Astrocyte (in vitro differentiated cells and primary cell): ENCODE data around the gene WBP1. TPM values are rescaled to one million over a fixed set of nuclear protein-coding genes. Genes with fewer than 3 reads are reported as not detected.

ENCODE experiments used
- DNase-seq: peaks from one replicate; pipeline ENCODE4 v3.0.0-alpha.2; 2010; ENCODE audit warnings: low read depth
- FAIRE-seq: peaks from 2 replicates; lab custom pipeline; 2011; peaks lifted over from hg19 to GRCh38; lab: Jason Lieb, UNC
- H2AFZ ChIP-seq: 2 replicates; pipeline ENCODE4 v1.6.0; 2012; ENCODE audit warnings: low read depth, low read length, inconsistent platforms
- H3K27ac ChIP-seq: 2 replicates; pipeline ENCODE4 v1.5.1; 2011; ENCODE audit warnings: low read depth, low read length, inconsistent platforms
- H3K27me3 ChIP-seq: 2 replicates; pipeline ENCODE4 v1.6.0; 2011; ENCODE audit warnings: low read length, inconsistent platforms; ENCODE audit not compliant: insufficient read depth
- H3K36me3 ChIP-seq: 2 replicates; pipeline ENCODE4 v1.5.1; 2011; ENCODE audit warnings: low read length, inconsistent platforms; ENCODE audit not compliant: insufficient read depth
- H3K4me1 ChIP-seq: 2 replicates; pipeline ENCODE4 v1.5.1; 2011; ENCODE audit warnings: low read length, inconsistent platforms; ENCODE audit not compliant: insufficient read depth
- H3K4me2 ChIP-seq: 2 replicates; pipeline ENCODE4 v1.6.0; 2012; ENCODE audit warnings: low read length, inconsistent platforms
- H3K4me3 ChIP-seq: 2 replicates; pipeline ENCODE4 v1.5.1; 2011; ENCODE audit warnings: low read depth, mild to moderate bottlenecking, low read length, inconsistent platforms; ENCODE audit not compliant: insufficient read depth
- H3K79me2 ChIP-seq: 2 replicates; pipeline ENCODE4 v1.6.0; 2012; ENCODE audit warnings: mild to moderate bottlenecking, low read length, inconsistent platforms; ENCODE audit not compliant: insufficient read depth
- H3K9ac ChIP-seq: 2 replicates; pipeline ENCODE4 v1.6.0; 2012; ENCODE audit warnings: mild to moderate bottlenecking, low read length, inconsistent platforms
- H3K9me3 ChIP-seq: 2 replicates; pipeline ENCODE4 v1.5.1; 2012; ENCODE audit warnings: low read depth, mild to moderate bottlenecking, low read length, inconsistent platforms; ENCODE audit not compliant: insufficient read depth
- H4K20me1 ChIP-seq: 2 replicates; pipeline ENCODE4 v1.6.0; 2012; ENCODE audit warnings: low read length, inconsistent platforms; ENCODE audit not compliant: insufficient read depth
- H3K27ac Mint-ChIP-seq: one replicate; pipeline ENCODE4 v1.8.0; 2021; ENCODE audit warnings: mild to moderate bottlenecking, mixed read lengths; ENCODE audit not compliant: unreplicated experiment
- H3K27me3 Mint-ChIP-seq: one replicate; pipeline ENCODE4 v1.8.0; 2021; ENCODE audit warnings: low read depth, mixed read lengths; ENCODE audit not compliant: unreplicated experiment
- H3K36me3 Mint-ChIP-seq: one replicate; pipeline ENCODE4 v1.8.0; 2021; ENCODE audit warnings: low read depth, mixed read lengths; ENCODE audit not compliant: unreplicated experiment
- H3K4me1 Mint-ChIP-seq: one replicate; pipeline ENCODE4 v1.8.0; 2021; ENCODE audit warnings: low read depth, mixed read lengths; ENCODE audit not compliant: unreplicated experiment
- H3K4me3 Mint-ChIP-seq: one replicate; pipeline ENCODE4 v1.8.0; 2021; ENCODE audit warnings: mild to moderate bottlenecking, moderate library complexity, mixed read lengths; ENCODE audit not compliant: unreplicated experiment
- H3K9me3 Mint-ChIP-seq: one replicate; pipeline ENCODE4 v1.8.0; 2021; ENCODE audit warnings: mild to moderate bottlenecking, mixed read lengths; ENCODE audit not compliant: unreplicated experiment
- EZH2 ChIP-seq: IDR thresholded peaks from 2 replicates; pipeline ENCODE4 v1.6.1; 2012; ENCODE audit warnings: mild to moderate bottlenecking, low read length, inconsistent platforms; ENCODE audit not compliant: insufficient read depth
- total RNA-seq: library from RNA; stranded (reverse); gene quantifications from 2 replicates; pipeline ENCODE4 v1.2.1, GENCODE V29; 2021
- TF ChIP-seq, protein P1 (sequence below): IDR thresholded peaks from 2 replicates; pipeline ENCODE4 v1.5.1; 2011; ENCODE audit warnings: low read depth, mild to moderate bottlenecking, inconsistent platforms, low read length, moderate library complexity; ENCODE audit not compliant: insufficient read depth

The WBP1 gene
- total RNA-seq, 1 donor from 2014 or later, result 56.4 TPM

DNA sequence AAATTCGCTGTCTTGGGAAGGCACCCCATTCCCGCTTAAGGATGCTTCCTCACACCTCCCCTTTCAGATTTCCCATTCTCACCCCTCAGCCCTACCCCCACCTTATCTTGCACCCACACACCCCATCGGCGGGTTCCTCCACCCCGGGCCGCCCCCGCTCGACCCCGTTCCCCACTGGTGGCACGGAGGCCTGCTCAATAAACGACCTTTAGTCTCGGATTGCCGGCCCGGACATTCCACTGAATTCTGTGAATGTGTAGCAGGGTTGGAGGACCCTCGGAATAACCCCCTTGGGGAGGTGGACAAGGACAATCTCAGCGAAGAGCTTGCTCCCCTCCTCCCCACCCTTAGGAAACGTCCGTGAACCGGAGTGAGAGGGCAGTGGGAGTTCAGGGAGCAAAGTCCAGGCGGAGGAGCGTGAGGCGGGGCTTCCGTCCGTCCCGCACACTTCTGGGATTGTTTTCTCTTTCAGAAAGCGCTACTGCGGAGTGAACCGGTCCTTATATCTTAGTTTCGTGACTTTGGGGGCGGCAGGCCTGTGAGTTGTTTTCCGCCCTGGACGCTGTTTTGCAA, 44.0 kb downstream of the WBP1 start:
- Mint-ChIP-seq H3K27ac (no peak overlapping the region), H3K9me3 (no peaks in the 10 kb centered on the region), H3K36me3 (peaks cover 12% of the 10 kb centered on the region), H3K4me3 (peak overlapping the region; percentile 83), H3K27me3 (peaks cover 51% of the 10 kb centered on the region), H3K4me1 (peaks cover 29% of the 10 kb centered on the region)
- no peak for DNase-seq
- H2AFZ ChIP-seq, result peak overlapping the region; percentile 86
- FAIRE-seq, result no peak
- no peaks in the 10 kb centered on the region for H3K9me3 ChIP-seq
- peaks cover 58% of the 10 kb centered on the region for H3K4me1 ChIP-seq
- peak overlapping the region; percentile 61 for H3K4me3 ChIP-seq
- peak overlapping the region; percentile 93 for H3K4me2 ChIP-seq
- H4K20me1 ChIP-seq, result peaks cover 7% of the 10 kb centered on the region
- H3K36me3 ChIP-seq, result peaks cover 4% of the 10 kb centered on the region
- no peak overlapping the region for H3K27ac ChIP-seq
- H3K9ac ChIP-seq, result peak overlapping the region; percentile 83
- TF ChIP-seq EZH2, result no peak
- TF ChIP-seq, protein P1, sequence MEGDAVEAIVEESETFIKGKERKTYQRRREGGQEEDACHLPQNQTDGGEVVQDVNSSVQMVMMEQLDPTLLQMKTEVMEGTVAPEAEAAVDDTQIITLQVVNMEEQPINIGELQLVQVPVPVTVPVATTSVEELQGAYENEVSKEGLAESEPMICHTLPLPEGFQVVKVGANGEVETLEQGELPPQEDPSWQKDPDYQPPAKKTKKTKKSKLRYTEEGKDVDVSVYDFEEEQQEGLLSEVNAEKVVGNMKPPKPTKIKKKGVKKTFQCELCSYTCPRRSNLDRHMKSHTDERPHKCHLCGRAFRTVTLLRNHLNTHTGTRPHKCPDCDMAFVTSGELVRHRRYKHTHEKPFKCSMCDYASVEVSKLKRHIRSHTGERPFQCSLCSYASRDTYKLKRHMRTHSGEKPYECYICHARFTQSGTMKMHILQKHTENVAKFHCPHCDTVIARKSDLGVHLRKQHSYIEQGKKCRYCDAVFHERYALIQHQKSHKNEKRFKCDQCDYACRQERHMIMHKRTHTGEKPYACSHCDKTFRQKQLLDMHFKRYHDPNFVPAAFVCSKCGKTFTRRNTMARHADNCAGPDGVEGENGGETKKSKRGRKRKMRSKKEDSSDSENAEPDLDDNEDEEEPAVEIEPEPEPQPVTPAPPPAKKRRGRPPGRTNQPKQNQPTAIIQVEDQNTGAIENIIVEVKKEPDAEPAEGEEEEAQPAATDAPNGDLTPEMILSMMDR, result no peak
- H3K27me3 ChIP-seq, result peaks cover 39% of the 10 kb centered on the region
- peaks cover 24% of the 10 kb centered on the region for H3K79me2 ChIP-seq

GRCh38 chr2:74502720-74503505, 44.7 kb downstream of the WBP1 start:
- H3K27me3 Mint-ChIP-seq, result peaks cover 45% of the 10 kb centered on the region
- Histone ChIP-seq H3K4me2 (peak overlapping the region; percentile 93), H3K4me1 (peaks cover 52% of the 10 kb centered on the region), H3K9me3 (no peaks in the 10 kb centered on the region), H3K9ac (peak overlapping the region; percentile 83), H3K27ac (peak overlapping the region; percentile 76), H4K20me1 (peaks cover 7% of the 10 kb centered on the region), H3K36me3 (peaks cover 4% of the 10 kb centered on the region), H3K79me2 (peaks cover 24% of the 10 kb centered on the region), H3K27me3 (peaks cover 32% of the 10 kb centered on the region), H3K4me3 (peak overlapping the region; percentile 61), H2AFZ (peak overlapping the region; percentile 86)
- H3K27ac Mint-ChIP-seq, result peak overlapping the region; percentile 41
- peaks cover 26% of the 10 kb centered on the region for H3K4me1 Mint-ChIP-seq
- TF ChIP-seq, protein P1, result no peak
- no peak for TF ChIP-seq EZH2
- H3K9me3 Mint-ChIP-seq, result no peaks in the 10 kb centered on the region
- peak overlapping the region; percentile 83 for H3K4me3 Mint-ChIP-seq
- H3K36me3 Mint-ChIP-seq, result peaks cover 12% of the 10 kb centered on the region
- peak; percentile 67 for DNase-seq
- FAIRE-seq, result no peak
